Stimulated activated CD4-positive, alpha-beta T cell treated with anti-CD3 and anti-CD28 coated beads, Interleukin-15, amount 100 ng/mL, for 1 hour (primary cell): ENCODE results near the gene MTRR.

Source experiments
- DNase-seq, 2 donors: peaks; one replicate each; pipeline ENCODE4 v3.0.0-alpha.2; 2020; ENCODE audit warnings: low read depth in 1 of 2, low spot score in 1 of 2

Gene MTRR

DNA sequence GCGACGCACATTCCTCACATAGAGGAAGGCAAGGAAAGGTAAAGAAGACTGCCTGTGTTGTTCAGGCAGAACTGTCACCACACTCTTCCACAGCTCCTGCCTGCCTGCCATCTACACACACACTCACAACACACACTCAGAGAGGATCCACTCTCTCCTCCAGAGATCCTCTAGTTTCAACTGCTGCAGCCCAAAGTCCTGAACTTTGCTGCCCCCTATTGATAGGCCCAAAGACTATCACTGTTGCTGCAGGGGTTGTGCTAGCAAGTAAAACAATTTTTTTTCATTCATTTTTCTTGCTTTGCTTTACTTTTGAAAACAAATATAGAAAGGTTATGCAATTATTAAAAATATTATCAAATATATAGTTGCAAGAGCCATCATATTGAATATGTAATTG lies 12.1 kb upstream of the MTRR start:
- DNase-seq, result no peak

DNA sequence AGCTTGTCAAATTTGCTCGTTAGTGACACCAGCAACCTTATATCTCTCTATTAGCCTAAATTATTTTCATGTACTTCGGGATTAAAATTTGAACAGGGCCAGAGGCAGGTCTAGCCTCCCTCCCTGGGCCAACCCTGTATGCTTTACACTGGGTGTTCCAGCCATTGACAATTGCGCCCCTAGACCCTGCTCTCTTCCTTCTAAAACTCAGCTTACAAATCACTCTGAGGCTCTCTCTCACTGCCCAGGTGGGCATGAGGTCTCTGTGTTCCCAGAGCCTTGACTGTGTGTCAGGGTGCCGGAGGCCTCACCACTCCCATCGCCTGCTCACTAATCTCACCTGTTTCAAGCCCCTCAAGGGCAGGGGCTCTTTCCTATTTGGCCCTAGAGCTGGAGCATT lies 11.6 kb upstream of the MTRR start:
- no peak for DNase-seq

DNA sequence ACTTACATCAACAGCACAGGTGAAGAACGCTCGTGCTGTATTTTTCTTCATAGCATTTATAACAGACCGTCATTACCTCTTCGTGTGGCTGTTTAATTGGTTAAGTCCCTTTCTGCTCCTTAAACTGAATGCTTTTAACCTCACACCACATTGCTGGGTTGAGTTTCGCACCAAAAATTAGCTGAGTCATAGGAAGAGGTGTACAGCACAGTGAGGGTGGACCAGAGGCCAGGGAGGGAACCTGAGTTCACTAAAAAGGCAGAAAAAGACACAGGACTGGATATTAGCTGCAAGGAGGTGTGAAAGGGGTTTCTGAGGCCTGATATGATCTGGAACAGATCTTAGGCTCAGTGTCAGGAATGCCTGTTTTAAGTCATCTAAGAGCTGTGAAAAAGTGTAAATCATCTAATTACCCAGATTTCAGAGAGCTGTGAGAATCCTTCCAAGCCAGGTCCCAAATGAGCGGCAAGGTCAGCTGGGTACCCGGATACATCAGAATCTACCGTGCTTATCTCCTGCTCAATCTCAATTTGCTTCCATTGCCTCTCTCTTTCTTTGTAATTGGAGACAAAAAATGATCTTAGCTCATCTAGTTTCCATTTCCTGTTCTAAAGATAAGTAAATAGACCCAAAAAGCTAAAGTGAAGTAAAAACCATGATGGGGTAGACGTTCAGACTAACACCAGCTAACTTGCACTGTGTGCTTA lies 10.9 kb upstream of the MTRR start:
- no peak for DNase-seq

DNA sequence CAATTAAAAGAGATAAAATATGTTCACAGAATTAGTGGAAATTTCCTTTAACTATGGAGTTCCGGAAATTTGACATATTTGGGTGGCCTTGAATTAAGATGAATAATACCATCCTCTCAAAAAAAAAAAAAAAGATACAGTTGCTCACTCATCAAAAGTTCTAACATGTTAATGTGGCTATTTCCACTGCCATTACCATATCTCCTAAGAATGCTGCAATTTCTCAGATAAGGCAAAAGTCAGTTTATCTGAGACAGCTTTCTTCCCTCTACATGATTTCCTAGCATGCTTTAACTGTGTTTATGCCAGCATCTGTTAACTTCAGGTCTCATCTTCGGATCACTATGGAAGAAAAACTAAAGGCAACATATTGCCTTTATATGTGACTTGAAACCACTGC lies 2.8 kb upstream of the MTRR start:
- no peak for DNase-seq

DNA sequence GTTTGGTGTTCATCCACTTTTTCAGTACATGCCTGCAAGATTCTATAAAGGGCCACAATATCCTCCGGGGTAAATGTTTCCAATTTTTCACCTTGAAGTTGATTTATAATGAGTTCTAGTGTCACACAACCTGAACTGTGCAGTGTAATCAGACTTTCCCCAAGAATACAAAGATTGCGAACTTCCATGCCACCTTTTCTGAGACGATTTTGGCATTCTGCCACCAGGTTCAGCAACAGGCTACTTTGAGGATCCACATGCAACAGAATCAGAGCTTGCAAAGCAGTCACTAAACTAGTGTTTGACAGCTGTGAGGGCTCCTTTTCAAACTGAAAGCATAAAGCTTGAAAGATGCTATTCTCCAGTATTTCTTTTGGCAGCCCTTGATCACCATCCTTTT lies 1.7 kb upstream of the MTRR start:
- DNase-seq, result no peak

DNA sequence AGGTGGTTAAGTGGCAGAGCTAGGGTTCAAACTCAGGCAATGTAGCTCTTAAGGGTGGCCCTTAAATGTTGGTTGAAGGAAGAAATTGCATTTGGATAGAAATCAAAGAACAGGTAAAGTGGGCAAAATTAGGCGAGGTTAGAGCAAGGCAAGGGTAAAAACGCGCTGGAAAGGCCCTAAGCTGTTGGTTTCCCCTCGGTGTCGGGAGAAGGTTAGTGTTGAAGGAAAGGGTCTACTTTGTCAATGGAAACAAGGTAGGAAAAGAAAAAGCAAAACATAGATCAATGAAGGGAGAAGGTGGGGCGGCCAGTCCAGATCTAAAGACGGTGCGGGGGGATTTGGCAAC lies 548 bp upstream of the MTRR start:
- no peak for DNase-seq

DNA sequence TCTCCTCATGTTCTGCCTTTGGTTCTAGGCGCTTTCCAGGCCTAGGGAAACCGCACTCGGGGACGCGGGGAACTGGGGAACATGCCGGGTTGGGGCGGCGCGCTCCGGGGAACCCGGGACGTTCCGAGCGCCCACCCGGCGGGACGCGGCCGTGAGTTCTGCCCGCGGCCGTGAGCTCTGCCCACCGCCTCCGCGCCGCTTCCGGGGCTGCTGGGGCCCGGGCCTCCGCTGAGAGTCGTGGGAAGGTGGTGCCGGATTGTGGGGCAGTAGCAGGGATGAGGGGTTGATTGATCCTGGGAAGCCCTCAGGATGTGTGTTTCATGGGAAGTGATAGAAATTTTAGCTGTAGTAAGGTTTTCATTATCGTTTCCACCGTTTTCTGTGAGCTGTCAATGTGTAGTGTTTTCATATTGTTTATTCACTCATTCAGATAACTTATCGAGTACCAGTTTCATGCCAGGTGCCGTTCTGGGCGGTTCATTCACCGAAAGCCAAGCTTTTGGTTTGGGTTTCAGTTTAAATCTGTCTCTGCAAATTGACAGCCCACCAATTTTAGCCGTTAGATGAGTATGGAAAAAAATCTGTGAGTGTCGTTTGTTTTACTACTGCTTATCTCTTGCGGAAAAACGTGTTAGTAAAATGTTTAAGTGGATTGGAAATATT lies 657 bp downstream of the MTRR start:
- DNase-seq, result no peak

DNA sequence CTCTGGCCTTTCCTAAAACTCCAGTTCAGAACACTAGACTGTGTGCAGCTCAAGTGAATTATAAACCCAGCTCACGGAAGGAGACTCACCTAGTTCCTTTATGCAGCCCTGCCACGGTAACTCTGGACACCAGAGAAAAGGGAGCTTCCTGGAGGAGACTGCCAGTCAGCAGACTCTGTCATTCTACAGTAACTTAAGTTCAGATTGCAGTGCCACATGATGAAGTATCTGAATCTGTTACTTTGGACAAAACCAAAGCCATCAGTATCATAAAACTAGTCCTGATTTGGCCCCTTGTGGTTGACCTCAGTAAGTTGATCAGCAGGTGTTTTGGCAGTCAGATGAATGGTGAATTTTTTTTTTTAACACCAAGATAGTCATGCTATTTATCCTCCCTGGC lies 2.7 kb downstream of the MTRR start:
- no peak for DNase-seq

DNA sequence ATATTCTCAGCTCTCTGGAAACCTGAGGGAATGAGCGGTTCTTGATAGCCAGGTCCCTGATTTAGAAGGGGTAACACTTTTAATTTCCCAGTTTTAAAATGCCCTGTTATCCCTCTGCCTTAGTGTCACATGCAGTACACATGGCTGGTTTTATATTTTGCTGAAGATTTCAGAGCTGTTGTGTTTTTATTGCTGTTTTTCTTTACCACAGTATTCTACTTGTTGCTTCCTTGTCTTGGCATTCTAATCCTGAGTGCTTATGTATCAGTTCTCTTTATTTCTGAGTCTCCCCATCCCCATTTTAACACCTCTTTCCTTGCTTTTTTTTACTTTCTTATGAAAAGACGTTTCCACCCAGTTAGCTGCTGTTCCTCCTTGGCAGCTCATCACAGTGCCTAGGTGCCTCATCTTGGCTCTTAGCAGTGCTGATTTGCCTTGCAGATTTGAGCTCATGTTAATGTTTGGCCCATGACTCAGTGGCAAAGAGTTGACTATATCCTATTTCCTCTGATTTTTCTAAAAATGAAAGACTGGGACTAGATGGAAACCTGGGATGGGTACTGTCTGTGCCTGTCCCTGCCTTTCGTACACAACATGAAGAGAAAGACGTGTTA lies 3.7 kb downstream of the MTRR start:
- DNase-seq, result no peak

DNA sequence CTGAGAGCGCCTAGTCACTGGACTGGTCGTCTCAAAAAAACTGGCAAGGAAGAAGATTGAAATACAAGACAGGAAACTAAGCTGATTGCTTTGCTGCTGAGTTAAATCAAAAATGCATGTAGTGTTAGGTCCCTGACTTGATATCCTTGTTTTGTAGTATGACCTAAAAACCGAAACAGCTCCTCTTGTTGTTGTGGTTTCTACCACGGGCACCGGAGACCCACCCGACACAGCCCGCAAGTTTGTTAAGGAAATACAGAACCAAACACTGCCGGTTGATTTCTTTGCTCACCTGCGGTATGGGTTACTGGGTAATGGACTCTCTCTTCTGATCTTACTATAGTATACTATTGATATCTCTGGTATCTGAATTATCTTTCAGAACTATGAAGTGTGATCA lies 4.3 kb downstream of the MTRR start:
- DNase-seq, result no peak

DNA sequence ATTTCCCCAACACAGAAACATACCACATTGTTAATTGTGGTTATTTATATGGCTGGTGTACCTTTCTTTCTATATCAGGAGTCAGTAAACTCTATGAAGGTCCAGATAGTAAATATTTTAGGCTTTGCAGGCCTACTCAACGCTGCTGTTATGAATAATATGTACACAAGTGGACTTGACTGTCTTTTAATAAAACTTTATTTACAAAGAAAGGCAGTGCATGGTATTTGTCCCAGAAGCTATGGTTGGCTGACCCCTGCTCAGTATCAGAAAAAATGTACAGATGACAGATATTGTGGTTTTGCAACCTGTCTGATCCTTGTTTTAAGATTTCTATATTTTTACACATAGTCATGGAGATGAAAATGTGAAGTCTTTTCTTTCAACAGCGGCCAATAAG lies 5.7 kb downstream of the MTRR start:
- no peak for DNase-seq

DNA sequence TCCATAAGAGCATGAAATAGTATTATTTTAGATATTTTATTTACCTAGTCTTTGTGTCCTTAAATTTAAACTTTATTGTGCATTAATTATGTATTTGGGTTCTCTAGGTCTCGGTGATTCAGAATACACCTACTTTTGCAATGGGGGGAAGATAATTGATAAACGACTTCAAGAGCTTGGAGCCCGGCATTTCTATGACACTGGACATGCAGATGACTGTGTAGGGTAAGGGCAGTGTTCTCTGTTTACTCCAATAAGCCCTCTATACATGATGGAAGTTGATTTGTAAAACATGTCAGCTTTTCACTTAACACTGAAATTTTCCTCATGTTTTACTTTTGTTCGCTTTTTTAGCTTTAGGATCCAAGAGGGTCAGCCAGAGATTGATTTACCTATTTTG lies 6.2 kb downstream of the MTRR start:
- no peak for DNase-seq

DNA sequence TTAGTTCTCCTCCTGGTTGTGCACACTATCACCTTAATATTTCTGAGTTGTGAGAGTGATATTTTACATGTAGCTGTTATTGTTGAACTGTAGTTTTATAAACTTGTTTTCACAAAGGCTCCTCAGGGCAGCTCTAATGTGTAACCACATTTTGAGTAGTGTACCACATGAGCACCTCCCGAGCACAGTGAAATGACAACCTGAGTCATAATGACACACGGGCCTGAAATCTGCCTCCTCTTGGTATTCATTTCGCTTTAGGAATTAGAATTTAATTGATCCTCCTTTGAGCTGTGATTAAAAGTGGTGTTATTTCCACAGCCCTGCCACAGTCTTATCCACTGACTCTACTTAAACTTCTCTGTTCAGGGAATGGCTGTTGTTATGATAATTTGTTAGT lies 7.9 kb downstream of the MTRR start:
- DNase-seq, result no peak

DNA sequence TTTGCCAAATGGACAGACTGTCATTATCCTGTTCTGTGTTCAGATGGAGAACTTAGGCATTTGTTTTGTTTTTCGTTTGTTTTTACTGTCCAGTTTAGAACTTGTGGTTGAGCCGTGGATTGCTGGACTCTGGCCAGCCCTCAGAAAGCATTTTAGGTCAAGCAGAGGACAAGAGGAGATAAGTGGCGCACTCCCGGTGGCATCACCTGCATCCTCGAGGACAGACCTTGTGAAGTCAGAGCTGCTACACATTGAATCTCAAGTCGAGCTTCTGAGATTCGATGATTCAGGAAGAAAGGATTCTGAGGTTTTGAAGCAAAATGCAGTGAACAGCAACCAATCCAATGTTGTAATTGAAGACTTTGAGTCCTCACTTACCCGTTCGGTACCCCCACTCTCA lies 8.9 kb downstream of the MTRR start:
- DNase-seq, result no peak

DNA sequence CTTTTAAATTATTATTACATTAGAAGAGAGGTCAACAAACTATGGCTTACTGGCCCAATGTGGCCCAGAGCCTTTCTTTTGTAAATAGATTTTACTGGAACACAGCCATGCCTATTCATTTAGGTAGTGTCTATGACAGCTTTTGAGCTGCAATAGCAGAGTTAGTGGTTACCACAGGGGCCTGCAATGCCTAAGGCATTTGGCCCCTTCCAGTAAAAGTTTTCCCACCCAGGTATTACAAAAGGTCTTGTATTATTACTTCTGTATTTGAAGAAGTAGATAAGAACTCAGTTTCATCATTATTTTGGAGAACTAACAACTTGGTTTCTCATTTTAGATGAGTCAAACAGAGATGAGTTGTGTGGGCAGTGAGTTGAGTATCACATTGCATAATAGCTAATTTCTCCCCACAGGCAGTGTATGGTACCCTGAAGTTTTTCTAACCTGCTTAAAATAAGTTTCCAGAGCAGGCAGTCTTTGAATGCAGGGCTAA lies 9.5 kb downstream of the MTRR start:
- no peak for DNase-seq

DNA sequence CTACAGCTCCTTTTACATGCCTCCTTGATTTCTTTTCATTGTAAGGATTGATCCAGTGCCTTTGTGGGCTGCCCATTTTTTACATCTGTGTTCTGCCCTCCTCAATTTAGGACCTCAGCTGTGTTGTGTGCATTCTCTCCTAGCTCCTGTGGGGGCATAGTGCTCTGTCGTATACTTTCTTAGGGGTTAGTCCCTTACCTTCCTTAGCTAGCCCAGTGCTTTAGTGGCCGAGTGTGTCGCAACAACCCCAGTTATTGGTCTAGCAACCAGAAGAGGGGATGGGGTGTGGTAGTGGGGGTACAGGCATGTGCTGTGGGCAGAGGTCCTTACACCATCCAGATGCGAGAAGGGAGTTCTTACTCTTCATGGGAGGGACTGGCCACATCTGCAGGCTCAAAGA lies 12.1 kb downstream of the MTRR start:
- no peak for DNase-seq

DNA sequence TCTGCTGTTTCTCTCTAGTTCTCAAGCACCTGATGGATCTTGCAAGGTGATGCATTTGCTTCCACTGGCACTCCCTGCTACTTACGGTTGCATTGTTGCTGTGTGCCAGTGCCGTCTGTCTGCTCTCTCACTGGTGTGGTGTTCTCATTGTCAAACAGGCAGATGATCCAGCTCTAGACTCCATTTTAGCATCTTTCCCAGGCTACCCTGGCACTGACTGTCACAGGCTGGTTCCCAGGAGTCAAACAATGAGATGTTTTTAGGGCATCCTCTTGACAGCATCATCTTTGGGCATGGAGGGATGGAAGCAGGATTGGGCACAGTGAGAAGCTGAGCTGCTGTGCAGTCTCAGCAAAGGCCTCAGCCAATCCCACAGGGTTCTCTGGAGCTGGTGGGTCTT lies 12.9 kb downstream of the MTRR start:
- DNase-seq, result no peak

DNA sequence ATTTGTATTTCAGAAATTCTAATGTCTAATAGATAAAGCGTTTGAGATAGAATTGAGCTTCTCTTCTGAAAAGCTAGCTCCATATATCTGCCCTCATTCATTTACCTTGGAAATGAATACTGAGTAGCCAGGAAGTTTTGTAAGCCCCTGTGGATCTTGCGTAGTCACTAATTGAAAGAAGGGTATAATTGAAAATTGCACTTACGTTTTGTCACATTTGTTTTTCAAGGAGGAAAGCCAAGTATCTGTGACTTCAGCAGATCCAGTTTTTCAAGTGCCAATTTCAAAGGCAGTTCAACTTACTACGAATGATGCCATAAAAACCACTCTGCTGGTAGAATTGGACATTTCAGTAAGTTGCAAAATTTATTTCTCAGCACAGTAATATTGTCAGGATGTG lies 14.0 kb downstream of the MTRR start:
- DNase-seq, result no peak

DNA sequence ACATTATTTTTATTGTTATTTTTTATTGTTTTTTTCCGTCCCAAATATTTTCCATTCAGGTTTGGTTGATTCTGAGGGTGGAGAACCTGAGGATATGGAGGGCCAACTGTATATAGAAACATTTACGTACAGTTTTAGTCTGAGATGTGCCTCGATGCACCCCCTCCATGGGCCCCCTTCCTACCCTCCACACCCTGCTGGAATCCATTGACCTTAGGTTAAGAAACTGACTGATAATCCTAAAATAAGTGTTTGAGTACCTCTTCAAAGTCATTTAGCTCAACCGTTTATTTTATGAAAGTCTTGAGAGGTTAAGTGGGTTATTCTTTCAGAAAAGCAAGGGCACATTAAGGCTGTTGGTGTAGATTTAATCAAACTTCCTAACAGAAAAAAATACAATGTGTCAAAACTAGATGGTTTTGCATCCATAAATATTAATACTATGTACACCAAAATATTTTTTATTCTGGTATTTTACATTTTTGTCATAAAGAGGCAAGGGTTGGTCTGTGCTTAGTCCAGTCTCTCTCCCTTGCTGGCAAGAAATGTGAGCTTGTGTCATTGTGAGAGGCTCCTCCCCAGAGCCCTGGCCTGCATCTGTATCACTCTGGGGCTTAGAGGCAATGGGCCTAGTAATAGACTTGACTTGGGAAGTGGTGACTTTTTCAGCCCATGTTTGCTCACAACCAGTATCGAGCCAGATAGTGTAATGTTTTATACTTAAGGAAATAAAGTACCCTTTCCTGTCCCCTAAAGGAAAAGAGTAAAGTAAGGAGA lies 15.7 kb downstream of the MTRR start:
- DNase-seq, result no peak

DNA sequence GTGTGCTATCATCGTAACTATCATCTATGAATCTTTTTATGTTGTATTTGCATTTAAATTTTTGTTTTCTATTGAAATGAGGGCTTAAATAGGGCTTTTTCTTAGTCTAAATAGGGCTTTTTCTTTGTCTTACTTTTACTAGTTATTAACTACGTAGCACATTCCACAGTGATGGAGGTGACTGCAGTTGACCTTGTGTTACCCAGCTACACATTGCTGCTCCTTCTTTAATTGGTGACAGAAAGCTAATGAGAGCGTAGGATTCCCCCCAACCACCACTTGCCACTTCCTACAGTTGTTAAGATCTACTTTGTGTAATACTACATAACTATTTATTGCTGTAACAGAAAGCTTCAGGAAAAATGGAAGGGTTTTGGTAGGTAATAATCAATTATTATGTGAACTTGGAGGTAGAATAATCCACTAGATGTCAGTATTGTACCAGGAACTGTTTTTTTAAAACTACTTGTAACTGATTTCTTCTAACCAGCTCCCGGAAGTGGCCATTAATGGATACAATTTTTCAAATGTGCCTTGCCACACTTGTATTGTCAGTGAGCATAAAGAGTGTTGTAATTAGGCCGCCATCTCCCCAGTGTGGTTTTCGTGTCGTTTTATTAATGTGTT lies 18.0 kb downstream of the MTRR start:
- DNase-seq, result no peak

DNA sequence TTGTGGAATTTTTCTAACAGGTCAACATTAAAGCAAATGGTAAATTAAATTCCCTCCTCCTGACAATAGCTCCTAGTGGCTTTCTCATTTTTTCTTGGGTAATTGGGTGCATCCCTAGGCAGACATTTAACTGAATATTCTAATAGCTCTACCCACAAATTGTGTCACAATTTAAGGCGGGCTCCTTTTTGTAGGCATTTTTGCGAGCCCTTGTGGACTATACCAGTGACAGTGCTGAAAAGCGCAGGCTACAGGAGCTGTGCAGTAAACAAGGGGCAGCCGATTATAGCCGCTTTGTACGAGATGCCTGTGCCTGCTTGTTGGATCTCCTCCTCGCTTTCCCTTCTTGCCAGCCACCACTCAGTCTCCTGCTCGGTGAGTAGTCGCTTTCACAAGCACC lies 20.0 kb downstream of the MTRR start:
- no peak for DNase-seq

DNA sequence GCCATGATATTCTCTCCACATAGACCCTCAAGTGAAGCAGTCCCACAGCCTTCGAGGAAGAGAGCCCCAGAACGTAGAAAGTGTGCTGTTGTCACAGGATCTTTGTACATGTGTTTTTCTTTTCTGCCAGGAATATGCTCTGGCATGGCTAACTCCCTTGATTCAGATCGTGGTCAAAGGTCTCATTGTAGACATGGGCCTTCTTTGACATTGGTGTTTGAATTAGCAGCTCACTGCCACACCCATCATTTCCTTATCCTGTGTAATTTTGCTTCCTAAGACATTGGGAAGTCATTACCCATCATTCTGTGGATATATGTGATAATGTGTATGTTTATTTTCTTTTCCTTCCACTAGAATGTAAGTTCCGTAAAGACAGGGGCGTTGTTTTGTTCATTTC lies 25.5 kb downstream of the MTRR start:
- no peak for DNase-seq
